ENCODE data around the gene TMEM269. TPM values are rescaled to one million over a fixed set of nuclear protein-coding genes. Genes with fewer than 3 reads are reported as not detected.
A peak's percentile ranks its signal among the peaks of the same experiment; 100 is the strongest.

TMEM269 gene
- total RNA-seq, 1 experiment from 2014 or later = 1.7 TPM

DNA sequence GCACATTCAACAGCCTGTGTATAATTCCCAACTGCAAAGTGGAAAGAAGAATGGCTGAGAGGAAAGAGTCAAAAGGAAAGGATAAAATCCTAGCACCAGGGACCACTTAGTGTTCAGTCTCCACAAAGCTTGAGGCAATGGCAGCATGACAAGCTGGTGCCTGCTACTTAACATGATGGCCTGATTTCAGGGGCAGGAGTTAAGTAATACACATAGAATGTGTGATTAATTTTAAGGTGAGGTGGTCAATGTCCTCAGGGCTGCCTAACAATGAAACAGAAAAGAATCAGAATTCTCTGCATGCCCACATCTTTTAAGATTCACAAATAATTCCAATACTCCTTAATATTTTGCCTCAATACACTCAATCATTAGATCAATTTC lies 26.9 kb upstream of the TMEM269 start:
- ChIA-PET CTCF (no interaction called here), POLR2A (ENCODE audit: low non-redundant PET) (no interaction called here)
- DNase-seq (ENCODE audit: low spot score) = no peak
- Histone ChIP-seq H3K27ac (ENCODE audit: low read depth, low read length, poor library complexity, severe bottlenecking) (no peak overlapping the region), H3K27me3 (replicated peaks; ENCODE audit: insufficient read depth, low read depth, low read length, poor library complexity) (no peaks in the 10 kb centered on the region), H3K9me3 (ENCODE audit: low read depth, low read length, poor library complexity, severe bottlenecking) (no peaks in the 10 kb centered on the region), H3K4me3 (ENCODE audit: low read depth, low read length, poor library complexity, severe bottlenecking) (no peak overlapping the region), H3K4me1 (ENCODE audit: insufficient read depth, low read length, poor library complexity, severe bottlenecking) (peaks cover 3% of the 10 kb centered on the region), H3K36me3 (ENCODE audit: insufficient read depth, low read length, poor library complexity, severe bottlenecking) (peaks cover 71% of the 10 kb centered on the region)
- intact Hi-C loops (cut with micrococcal nuclease; ENCODE audit: unreplicated experiment) = no loop called here
- TF ChIP-seq, protein P1, sequence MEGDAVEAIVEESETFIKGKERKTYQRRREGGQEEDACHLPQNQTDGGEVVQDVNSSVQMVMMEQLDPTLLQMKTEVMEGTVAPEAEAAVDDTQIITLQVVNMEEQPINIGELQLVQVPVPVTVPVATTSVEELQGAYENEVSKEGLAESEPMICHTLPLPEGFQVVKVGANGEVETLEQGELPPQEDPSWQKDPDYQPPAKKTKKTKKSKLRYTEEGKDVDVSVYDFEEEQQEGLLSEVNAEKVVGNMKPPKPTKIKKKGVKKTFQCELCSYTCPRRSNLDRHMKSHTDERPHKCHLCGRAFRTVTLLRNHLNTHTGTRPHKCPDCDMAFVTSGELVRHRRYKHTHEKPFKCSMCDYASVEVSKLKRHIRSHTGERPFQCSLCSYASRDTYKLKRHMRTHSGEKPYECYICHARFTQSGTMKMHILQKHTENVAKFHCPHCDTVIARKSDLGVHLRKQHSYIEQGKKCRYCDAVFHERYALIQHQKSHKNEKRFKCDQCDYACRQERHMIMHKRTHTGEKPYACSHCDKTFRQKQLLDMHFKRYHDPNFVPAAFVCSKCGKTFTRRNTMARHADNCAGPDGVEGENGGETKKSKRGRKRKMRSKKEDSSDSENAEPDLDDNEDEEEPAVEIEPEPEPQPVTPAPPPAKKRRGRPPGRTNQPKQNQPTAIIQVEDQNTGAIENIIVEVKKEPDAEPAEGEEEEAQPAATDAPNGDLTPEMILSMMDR (conservative IDR thresholded peaks at IDR 0.05; ENCODE audit: low read depth, low read length) = no peak
- TF ChIP-seq EZH2 (IDR thresholded peaks at IDR 0.05; ENCODE audit: borderline replicate concordance, low read depth, low read length, poor library complexity, severe bottlenecking) = no peak
- BruUV-seq (replicated peaks) = no TSS peak

DNA sequence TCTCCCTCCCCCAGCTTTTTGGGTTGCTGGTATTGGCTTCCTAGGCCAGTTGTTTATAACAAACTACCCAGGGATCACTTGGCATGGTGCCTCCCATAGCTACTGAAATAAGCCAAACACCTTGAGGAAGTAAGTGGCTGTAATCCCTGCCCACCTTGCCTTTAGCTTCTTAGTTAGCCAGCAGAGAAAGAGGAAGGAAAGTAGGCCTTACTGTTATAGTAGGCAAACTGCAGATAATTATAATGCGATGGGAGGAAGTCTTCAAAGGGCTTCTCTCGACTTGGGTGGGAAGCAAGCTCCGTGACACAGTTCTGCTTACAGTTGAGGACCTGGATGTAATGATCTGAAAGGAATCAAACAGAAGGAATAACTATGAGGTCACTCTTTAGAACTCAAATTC lies 26.1 kb upstream of the TMEM269 start:
- Histone ChIP-seq H3K4me1 (ENCODE audit: insufficient read depth, low read length, poor library complexity, severe bottlenecking) (peaks cover 3% of the 10 kb centered on the region), H3K9me3 (ENCODE audit: low read depth, low read length, poor library complexity, severe bottlenecking) (no peaks in the 10 kb centered on the region), H3K27me3 (replicated peaks; ENCODE audit: insufficient read depth, low read depth, low read length, poor library complexity) (no peaks in the 10 kb centered on the region), H3K27ac (ENCODE audit: low read depth, low read length, poor library complexity, severe bottlenecking) (no peak overlapping the region), H3K4me3 (ENCODE audit: low read depth, low read length, poor library complexity, severe bottlenecking) (no peak overlapping the region), H3K36me3 (ENCODE audit: insufficient read depth, low read length, poor library complexity, severe bottlenecking) (peaks cover 65% of the 10 kb centered on the region)
- intact Hi-C loops (cut with micrococcal nuclease; ENCODE audit: unreplicated experiment) = no loop called here
- DNase-seq (ENCODE audit: low spot score) = no peak
- POLR2A ChIA-PET (ENCODE audit: low non-redundant PET) = no interaction called here
- no peak for TF ChIP-seq EZH2 (IDR thresholded peaks at IDR 0.05; ENCODE audit: borderline replicate concordance, low read depth, low read length, poor library complexity, severe bottlenecking)
- CTCF ChIA-PET = no interaction called here
- no TSS peak for BruUV-seq (replicated peaks)

DNA sequence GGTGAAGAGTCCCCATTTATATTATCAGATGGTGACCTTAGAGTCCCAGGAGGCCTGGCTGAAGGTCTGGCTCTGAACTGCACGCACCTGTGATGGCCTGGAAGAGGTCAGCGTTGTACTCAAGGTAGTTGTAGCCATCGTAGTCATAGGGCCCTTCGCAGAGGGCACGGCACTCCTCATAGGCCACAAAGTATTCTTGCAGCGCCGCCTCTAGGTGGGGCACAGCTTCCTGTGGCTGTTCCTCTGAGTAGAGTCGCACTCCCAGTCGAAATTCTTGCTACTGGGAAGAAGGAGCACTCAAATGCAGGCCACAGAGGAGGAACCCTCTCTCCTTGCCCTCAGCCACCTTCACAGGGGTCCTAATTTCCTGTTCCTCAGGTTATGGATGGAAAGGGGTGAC lies 25.7 kb upstream of the TMEM269 start:
- Histone ChIP-seq H3K4me3 (ENCODE audit: low read depth, low read length, poor library complexity, severe bottlenecking) (no peak overlapping the region), H3K27ac (ENCODE audit: low read depth, low read length, poor library complexity, severe bottlenecking) (no peak overlapping the region), H3K27me3 (replicated peaks; ENCODE audit: insufficient read depth, low read depth, low read length, poor library complexity) (no peaks in the 10 kb centered on the region), H3K36me3 (ENCODE audit: insufficient read depth, low read length, poor library complexity, severe bottlenecking) (peaks cover 61% of the 10 kb centered on the region), H3K9me3 (ENCODE audit: low read depth, low read length, poor library complexity, severe bottlenecking) (no peaks in the 10 kb centered on the region), H3K4me1 (ENCODE audit: insufficient read depth, low read length, poor library complexity, severe bottlenecking) (peaks cover 3% of the 10 kb centered on the region)
- intact Hi-C loops (cut with micrococcal nuclease; ENCODE audit: unreplicated experiment) = no loop called here
- POLR2A ChIA-PET (ENCODE audit: low non-redundant PET) = no interaction called here
- no TSS peak for BruUV-seq (replicated peaks)
- CTCF ChIA-PET = no interaction called here
- DNase-seq (ENCODE audit: low spot score) = no peak
- TF ChIP-seq EZH2 (IDR thresholded peaks at IDR 0.05; ENCODE audit: borderline replicate concordance, low read depth, low read length, poor library complexity, severe bottlenecking) = no peak
- TF ChIP-seq, protein P1 (conservative IDR thresholded peaks at IDR 0.05; ENCODE audit: low read depth, low read length) = 0 out of 2 replicates have a peak, but pooled peaks have one; percentile 11

DNA sequence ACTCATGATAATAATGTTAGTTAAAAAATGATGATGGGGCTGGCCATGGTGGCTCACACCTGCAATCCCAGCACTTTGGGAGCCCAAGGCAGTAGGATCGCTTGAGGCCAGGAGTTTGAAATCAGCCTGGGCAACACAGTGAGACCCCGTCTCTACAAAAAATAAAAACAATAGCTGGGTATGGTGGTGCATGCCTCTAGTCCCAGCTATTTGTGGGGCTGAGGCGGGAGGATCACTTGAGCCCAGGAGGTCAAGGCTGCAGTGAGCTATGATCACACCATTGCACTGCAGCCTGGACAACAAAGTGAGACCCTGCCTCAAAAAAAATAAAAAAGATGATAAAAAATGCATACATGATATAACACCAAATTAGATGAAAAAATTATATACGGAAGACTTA lies 23.2 kb upstream of the TMEM269 start:
- Histone ChIP-seq H3K27ac (ENCODE audit: low read depth, low read length, poor library complexity, severe bottlenecking) (no peak overlapping the region), H3K36me3 (ENCODE audit: insufficient read depth, low read length, poor library complexity, severe bottlenecking) (peaks cover 38% of the 10 kb centered on the region), H3K27me3 (replicated peaks; ENCODE audit: insufficient read depth, low read depth, low read length, poor library complexity) (no peaks in the 10 kb centered on the region), H3K4me3 (ENCODE audit: low read depth, low read length, poor library complexity, severe bottlenecking) (no peak overlapping the region), H3K9me3 (ENCODE audit: low read depth, low read length, poor library complexity, severe bottlenecking) (no peaks in the 10 kb centered on the region), H3K4me1 (ENCODE audit: insufficient read depth, low read length, poor library complexity, severe bottlenecking) (peaks cover 12% of the 10 kb centered on the region)
- intact Hi-C loops (cut with micrococcal nuclease; ENCODE audit: unreplicated experiment) = no loop called here
- BruUV-seq (replicated peaks) = no TSS peak
- TF ChIP-seq, protein P1 (conservative IDR thresholded peaks at IDR 0.05; ENCODE audit: low read depth, low read length) = no peak
- TF ChIP-seq EZH2 (IDR thresholded peaks at IDR 0.05; ENCODE audit: borderline replicate concordance, low read depth, low read length, poor library complexity, severe bottlenecking) = no peak
- POLR2A ChIA-PET (ENCODE audit: low non-redundant PET) = no interaction called here
- DNase-seq (ENCODE audit: low spot score) = no peak
- CTCF ChIA-PET = interaction anchor here (0.7 kb wide), 1 partner anchor 1496 kb away, joined by 3 read pairs; no protein-coding TSS in a partner anchor

Data from A673 (cell line).